H4 (cell line): ENCODE results near the gene FAM83F. TPM values are rescaled to one million over a fixed set of nuclear protein-coding genes. Genes with fewer than 3 reads are reported as not detected.

Source experiments
- DNase-seq: peaks from one replicate; pipeline ENCODE4 v3.0.0-alpha.2; 2015; ENCODE audit warnings: low spot score
- total RNA-seq: library from RNA; depleted of rRNA; stranded (reverse); fragments of >200 nt; shearing (Covaris generic); gene quantifications from 2 replicates; pipeline ENCODE4 v1.2.3, GENCODE V29; 2014

Gene FAM83F
- total RNA-seq, 1 experiment from 2014 or later = not detected

GRCh38 chr22:40036126-40036525 is 41.4 kb downstream of the FAM83F start:
- no peak for DNase-seq

GRCh38 chr22:40036591-40037225 is 42.0 kb downstream of the FAM83F start:
- peak; percentile 79 for DNase-seq

- DNase-seq = no peak
These were observed 42.6 kb downstream of the FAM83F start for GRCh38 chr22:40037320-40037719.

GRCh38 chr22:40039482-40040115 is 44.8 kb downstream of the FAM83F start:
- DNase-seq = no peak

- peak; percentile 24 for DNase-seq
These were observed 46.2 kb downstream of the FAM83F start for GRCh38 chr22:40040927-40041326.

GRCh38 chr22:40041366-40042137 is 46.8 kb downstream of the FAM83F start:
- no peak for DNase-seq

GRCh38 chr22:40042312-40042711 is 47.6 kb downstream of the FAM83F start:
- no peak for DNase-seq

- DNase-seq = no peak
These were observed 48.3 kb downstream of the FAM83F start for GRCh38 chr22:40043081-40043480.

GRCh38 chr22:40043793-40044101 is 49.0 kb downstream of the FAM83F start:
- DNase-seq = no peak

- peak; percentile 99 for DNase-seq
These were observed 49.5 kb downstream of the FAM83F start for GRCh38 chr22:40044102-40044869.

- no peak for DNase-seq
These were observed 50.4 kb downstream of the FAM83F start for GRCh38 chr22:40044870-40045834.

GRCh38 chr22:40046126-40046525 is 51.4 kb downstream of the FAM83F start:
- no peak for DNase-seq

- DNase-seq = no peak
These were observed 55.5 kb downstream of the FAM83F start for GRCh38 chr22:40050258-40050657.

- DNase-seq = no peak
These were observed 56.6 kb downstream of the FAM83F start for GRCh38 chr22:40051322-40051721.

GRCh38 chr22:40053460-40053859 is 58.7 kb downstream of the FAM83F start:
- no peak for DNase-seq

GRCh38 chr22:40054486-40054885 is 59.7 kb downstream of the FAM83F start:
- DNase-seq = no peak

- DNase-seq = no peak
These were observed 60.6 kb downstream of the FAM83F start for GRCh38 chr22:40055143-40055883.

- no peak for DNase-seq
These were observed 61.4 kb downstream of the FAM83F start for GRCh38 chr22:40056154-40056553.

- DNase-seq = no peak
These were observed 61.8 kb downstream of the FAM83F start for GRCh38 chr22:40056559-40056958.

- no peak for DNase-seq
These were observed 62.9 kb downstream of the FAM83F start for GRCh38 chr22:40057652-40058051.
